ENCODE measurements around the gene TTLL8.

Gene TTLL8

DNA sequence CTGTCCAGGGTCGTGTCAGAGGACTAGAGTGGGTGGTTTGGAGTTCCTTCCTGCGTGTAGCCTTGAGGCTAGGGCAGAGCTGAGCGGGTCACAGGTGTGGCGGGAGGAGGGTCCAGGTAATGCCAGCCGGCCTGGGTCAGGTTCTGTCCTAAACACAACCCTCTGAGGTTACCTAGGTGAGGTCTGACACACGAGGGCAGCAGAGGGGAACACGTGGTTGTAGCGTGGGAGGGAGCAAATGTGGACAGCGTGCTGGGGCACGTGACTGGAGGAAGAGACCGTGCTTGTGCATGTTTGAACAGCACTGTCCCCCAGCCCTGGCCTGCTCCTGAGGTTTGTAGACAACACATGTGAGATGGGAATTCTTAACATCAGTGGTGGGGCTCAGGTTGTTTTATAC, 44.8 kb upstream of the TTLL8 start:
- TF ChIP-seq FOXP2 (optimal IDR thresholded peaks at IDR 0.05; ENCODE audit: borderline replicate concordance, extremely low read depth, extremely low read length, insufficient read depth) = no peak
- no peak for TF ChIP-seq TAF1 (IDR thresholded peaks at IDR 0.05; ENCODE audit: borderline replicate concordance, insufficient read depth, low read length)
- TF ChIP-seq POLR2AphosphoS5 (IDR thresholded peaks at IDR 0.05; ENCODE audit: low read depth, low read length) = no peak
- TF ChIP-seq SIN3A (IDR thresholded peaks at IDR 0.05; ENCODE audit: borderline replicate concordance, insufficient read depth, low read length) = no peak
- TF ChIP-seq, protein P1, sequence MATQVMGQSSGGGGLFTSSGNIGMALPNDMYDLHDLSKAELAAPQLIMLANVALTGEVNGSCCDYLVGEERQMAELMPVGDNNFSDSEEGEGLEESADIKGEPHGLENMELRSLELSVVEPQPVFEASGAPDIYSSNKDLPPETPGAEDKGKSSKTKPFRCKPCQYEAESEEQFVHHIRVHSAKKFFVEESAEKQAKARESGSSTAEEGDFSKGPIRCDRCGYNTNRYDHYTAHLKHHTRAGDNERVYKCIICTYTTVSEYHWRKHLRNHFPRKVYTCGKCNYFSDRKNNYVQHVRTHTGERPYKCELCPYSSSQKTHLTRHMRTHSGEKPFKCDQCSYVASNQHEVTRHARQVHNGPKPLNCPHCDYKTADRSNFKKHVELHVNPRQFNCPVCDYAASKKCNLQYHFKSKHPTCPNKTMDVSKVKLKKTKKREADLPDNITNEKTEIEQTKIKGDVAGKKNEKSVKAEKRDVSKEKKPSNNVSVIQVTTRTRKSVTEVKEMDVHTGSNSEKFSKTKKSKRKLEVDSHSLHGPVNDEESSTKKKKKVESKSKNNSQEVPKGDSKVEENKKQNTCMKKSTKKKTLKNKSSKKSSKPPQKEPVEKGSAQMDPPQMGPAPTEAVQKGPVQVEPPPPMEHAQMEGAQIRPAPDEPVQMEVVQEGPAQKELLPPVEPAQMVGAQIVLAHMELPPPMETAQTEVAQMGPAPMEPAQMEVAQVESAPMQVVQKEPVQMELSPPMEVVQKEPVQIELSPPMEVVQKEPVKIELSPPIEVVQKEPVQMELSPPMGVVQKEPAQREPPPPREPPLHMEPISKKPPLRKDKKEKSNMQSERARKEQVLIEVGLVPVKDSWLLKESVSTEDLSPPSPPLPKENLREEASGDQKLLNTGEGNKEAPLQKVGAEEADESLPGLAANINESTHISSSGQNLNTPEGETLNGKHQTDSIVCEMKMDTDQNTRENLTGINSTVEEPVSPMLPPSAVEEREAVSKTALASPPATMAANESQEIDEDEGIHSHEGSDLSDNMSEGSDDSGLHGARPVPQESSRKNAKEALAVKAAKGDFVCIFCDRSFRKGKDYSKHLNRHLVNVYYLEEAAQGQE (IDR thresholded peaks at IDR 0.05; ENCODE audit: insufficient read depth in 1 of 2, low read depth in 2 of 2, low read length in 2 of 2) = no peak

DNA sequence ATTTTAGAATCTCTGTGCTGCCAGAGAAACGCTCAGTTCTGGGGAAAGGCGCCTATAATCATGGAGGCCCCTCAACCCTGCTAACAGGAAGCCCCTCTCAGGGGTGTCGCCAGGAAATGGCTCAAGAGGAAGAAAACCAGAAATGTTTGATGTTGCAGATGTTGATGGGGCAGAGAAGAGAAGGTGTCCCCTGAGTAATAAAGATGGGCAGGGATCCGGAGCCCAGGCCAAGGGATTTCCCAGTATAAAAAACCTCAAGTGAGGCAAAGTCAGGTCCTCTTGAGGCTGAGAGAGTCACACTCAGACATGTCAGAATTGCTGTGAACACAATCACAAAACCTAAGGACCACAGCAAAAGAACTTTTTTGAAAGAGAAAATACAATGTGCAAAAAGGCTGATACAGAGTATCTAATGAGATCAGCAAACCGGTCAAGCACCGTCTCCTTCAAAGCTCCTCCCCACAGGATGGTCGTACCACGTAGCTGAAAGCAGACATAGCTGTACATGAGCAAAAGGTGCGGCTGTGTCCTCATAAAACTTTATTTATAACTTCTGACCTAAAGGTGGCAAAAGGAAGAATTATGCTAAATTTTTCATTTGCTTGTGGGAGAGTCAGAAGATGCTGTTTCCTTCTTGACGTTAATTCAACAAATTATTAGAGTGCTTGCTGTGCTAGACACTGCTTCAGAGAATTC, 43.9 kb upstream of the TTLL8 start:
- TF ChIP-seq SIN3A (IDR thresholded peaks at IDR 0.05; ENCODE audit: borderline replicate concordance, insufficient read depth, low read length) (no peak), TAF1 (IDR thresholded peaks at IDR 0.05; ENCODE audit: borderline replicate concordance, insufficient read depth, low read length) (no peak), POLR2AphosphoS5 (IDR thresholded peaks at IDR 0.05; ENCODE audit: low read depth, low read length) (no peak), FOXP2 (optimal IDR thresholded peaks at IDR 0.05; ENCODE audit: borderline replicate concordance, extremely low read depth, extremely low read length, insufficient read depth) (no peak)
- TF ChIP-seq, protein P1 (IDR thresholded peaks at IDR 0.05; ENCODE audit: insufficient read depth in 1 of 2, low read depth in 2 of 2, low read length in 2 of 2) = no peak

DNA sequence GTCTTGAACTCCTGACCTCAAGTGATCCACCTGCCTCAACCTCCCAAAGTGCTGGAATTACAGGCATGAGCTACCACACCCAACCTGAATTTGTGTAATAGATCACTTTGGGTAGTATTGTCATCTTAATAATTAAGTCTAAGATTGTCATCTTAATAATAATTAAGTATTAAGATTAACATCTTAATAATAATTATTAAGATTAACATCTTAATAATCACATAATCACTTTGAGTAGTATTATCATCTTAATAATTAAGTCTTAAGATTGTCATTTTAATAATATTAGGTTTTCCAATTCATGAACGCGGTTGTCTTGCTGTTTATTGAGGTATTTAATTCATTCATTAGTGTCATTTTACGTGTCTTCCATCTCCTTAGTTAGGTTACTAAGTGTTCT, 40.0 kb upstream of the TTLL8 start:
- TF ChIP-seq, protein P1 (IDR thresholded peaks at IDR 0.05; ENCODE audit: insufficient read depth in 1 of 2, low read depth in 2 of 2, low read length in 2 of 2) = no peak
- no peak for TF ChIP-seq SIN3A (IDR thresholded peaks at IDR 0.05; ENCODE audit: borderline replicate concordance, insufficient read depth, low read length)
- no peak for TF ChIP-seq TAF1 (IDR thresholded peaks at IDR 0.05; ENCODE audit: borderline replicate concordance, insufficient read depth, low read length)
- no peak for TF ChIP-seq POLR2AphosphoS5 (IDR thresholded peaks at IDR 0.05; ENCODE audit: low read depth, low read length)
- TF ChIP-seq FOXP2 (optimal IDR thresholded peaks at IDR 0.05; ENCODE audit: borderline replicate concordance, extremely low read depth, extremely low read length, insufficient read depth) = no peak

DNA sequence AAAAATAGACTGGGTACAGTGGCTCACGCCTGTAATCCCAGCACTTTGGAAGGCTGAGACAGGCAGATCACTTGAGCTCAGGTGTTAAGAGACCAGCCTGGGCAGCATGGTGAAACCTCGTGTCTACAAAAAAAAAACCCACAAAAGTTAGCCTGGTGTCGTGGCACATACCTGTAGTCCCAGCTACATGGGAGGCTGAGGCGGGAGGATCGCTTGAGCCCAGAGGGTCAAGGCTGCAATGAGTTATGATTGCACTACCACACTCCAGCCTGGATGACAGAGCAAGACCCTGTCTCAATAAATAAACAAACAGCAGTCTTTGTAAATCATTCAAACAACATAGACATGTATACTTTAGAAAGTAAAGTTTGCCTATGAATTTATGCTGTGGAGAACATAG, 34.2 kb upstream of the TTLL8 start:
- TF ChIP-seq, protein P1 (IDR thresholded peaks at IDR 0.05; ENCODE audit: insufficient read depth in 1 of 2, low read depth in 2 of 2, low read length in 2 of 2) = no peak
- TF ChIP-seq POLR2AphosphoS5 (IDR thresholded peaks at IDR 0.05; ENCODE audit: low read depth, low read length) (no peak), TAF1 (IDR thresholded peaks at IDR 0.05; ENCODE audit: borderline replicate concordance, insufficient read depth, low read length) (no peak)

Data from PFSK-1 (cell line).